HEK293 (cell line): ENCODE data around the gene ZNF236.
A peak's percentile ranks its signal among the peaks of the same experiment; 100 is the strongest.

Experiments
- CTCF ChIA-PET: fragments of 350-600 bp; formaldehyde crosslinking; extraction: SDS; loops from one replicate; lab custom pipeline; 2021; ENCODE audit warnings: antibody characterized with exemption; lab: Yijun Ruan, JAX
- POLR2A ChIA-PET: fragments of 300-600 bp; formaldehyde crosslinking; extraction: SDS; loops from one replicate; lab custom pipeline; 2020; ENCODE audit warnings: antibody characterized with exemption, inconsistent platforms; lab: Yijun Ruan, JAX
- H3K27ac ChIP-seq: fragments of 200-500 bp; sonication (Bioruptor generic); 2 replicates; pipeline ENCODE4 v1.5.1; 2014; ENCODE audit warnings: low read depth, low read length, control low read depth, inconsistent platforms; ENCODE audit errors: extremely low read depth
- H3K36me3 ChIP-seq, 2 experiments: fragments of 200-500 bp in 1 of 2; sonication (Bioruptor generic) in 1 of 2; 1 replicate in 1 of 2; 2 replicates in 1 of 2; pipeline ENCODE4 v1.5.1; 2014 to 2017; ENCODE audit warnings: inconsistent platforms in 2 of 2, low read length in 2 of 2; ENCODE audit not compliant: control insufficient read depth in 2 of 2, insufficient read depth in 1 of 2
- H3K4me1 ChIP-seq: fragments of 200-500 bp; sonication (Bioruptor generic); 2 replicates; pipeline ENCODE4 v1.5.1; 2014; ENCODE audit warnings: mild to moderate bottlenecking, low read length, inconsistent platforms; ENCODE audit not compliant: control insufficient read depth, insufficient read depth
- H3K4me3 ChIP-seq: 2 replicates; pipeline ENCODE4 v1.5.1; 2011; ENCODE audit warnings: low read depth, mild to moderate bottlenecking, control low read depth, low read length, moderate library complexity
- H3K9me3 ChIP-seq: fragments of 200-500 bp; sonication (Bioruptor generic); 2 replicates; pipeline ENCODE4 v1.5.1; 2014; ENCODE audit warnings: low read depth, low read length, inconsistent platforms; ENCODE audit not compliant: control insufficient read depth, insufficient read depth
- AEBP2 ChIP-seq: fragments of 450-650 bp; formaldehyde crosslinking; IDR thresholded peaks from 2 replicates; pipeline ENCODE4 v1.5.1; 2016; ENCODE audit warnings: missing biosample characterization, missing genetic modification characterization, borderline replicate concordance
- KLF7 ChIP-seq: fragments of 450-650 bp; formaldehyde crosslinking; IDR thresholded peaks from 2 replicates; pipeline ENCODE4 v1.5.1; 2016; ENCODE audit warnings: missing biosample characterization, missing genetic modification characterization, borderline replicate concordance
- KLF8 ChIP-seq: fragments of 450-650 bp; formaldehyde crosslinking; IDR thresholded peaks from 2 replicates; pipeline ENCODE4 v1.5.1; 2016; ENCODE audit warnings: missing biosample characterization, missing genetic modification characterization
- PRDM1 ChIP-seq: fragments of 450-650 bp; formaldehyde crosslinking; IDR thresholded peaks from 2 replicates; pipeline ENCODE4; 2016; ENCODE audit warnings: missing biosample characterization, missing genetic modification characterization
- ZEB2 ChIP-seq: fragments of 450-650 bp; formaldehyde crosslinking; IDR thresholded peaks from 2 replicates; pipeline ENCODE4 v1.5.1; 2016; ENCODE audit warnings: missing biosample characterization, missing genetic modification characterization
- ZFP69B ChIP-seq: fragments of 450-650 bp; formaldehyde crosslinking; IDR thresholded peaks from 2 replicates; pipeline ENCODE4 v1.5.1; 2016; ENCODE audit warnings: missing biosample characterization, missing genetic modification characterization
- ZNF121 ChIP-seq: fragments of 450-650 bp; formaldehyde crosslinking; IDR thresholded peaks from 2 replicates; pipeline ENCODE4 v1.5.1; 2016; ENCODE audit warnings: missing biosample characterization, missing genetic modification characterization
- ZNF2 ChIP-seq: fragments of 450-650 bp; formaldehyde crosslinking; IDR thresholded peaks from 2 replicates; pipeline ENCODE4 v1.5.1; 2016; ENCODE audit warnings: missing biosample characterization, missing genetic modification characterization
- ZNF202 ChIP-seq: fragments of 450-650 bp; formaldehyde crosslinking; IDR thresholded peaks from 2 replicates; pipeline ENCODE4 v1.5.1; 2016; ENCODE audit warnings: missing biosample characterization, missing genetic modification characterization, borderline replicate concordance
- ZNF274 ChIP-seq, 2 experiments: fragments of 200-500 bp in 1 of 2; fragments of 450-650 bp in 1 of 2; sonication (Bioruptor generic) in 1 of 2; formaldehyde crosslinking in 1 of 2; IDR thresholded peaks; 2 replicates each; pipeline versions ENCODE4 v1.5.1 to v1.6.1; 2014 to 2016; ENCODE audit warnings: borderline replicate concordance in 1 of 2, inconsistent platforms in 1 of 2, low read length in 1 of 2, missing biosample characterization in 1 of 2, missing genetic modification characterization in 1 of 2
- ZNF366 ChIP-seq: fragments of 450-650 bp; formaldehyde crosslinking; conservative IDR thresholded peaks from 2 replicates; pipeline ENCODE4 v1.5.1; 2016; ENCODE audit warnings: missing biosample characterization, missing genetic modification characterization
- ZNF518A ChIP-seq: fragments of 450-650 bp; formaldehyde crosslinking; conservative IDR thresholded peaks from 2 replicates; pipeline ENCODE4 v1.5.1; 2016; ENCODE audit warnings: low read depth, missing biosample characterization, missing genetic modification characterization
- ZNF549 ChIP-seq: fragments of 450-650 bp; IDR thresholded peaks from 2 replicates; pipeline ENCODE4 v1.5.1; 2018; ENCODE audit warnings: missing biosample characterization, missing genetic modification characterization, mild to moderate bottlenecking, inconsistent platforms, moderate library complexity
- ZNF600 ChIP-seq: fragments of 450-650 bp; formaldehyde crosslinking; IDR thresholded peaks from 2 replicates; pipeline ENCODE4 v1.5.1; 2016; ENCODE audit warnings: missing biosample characterization, missing genetic modification characterization
- ZNF704 ChIP-seq: fragments of 450-650 bp; formaldehyde crosslinking; IDR thresholded peaks from 2 replicates; pipeline ENCODE4 v1.5.1; 2016; ENCODE audit warnings: missing biosample characterization, missing genetic modification characterization
- ZNF785 ChIP-seq: fragments of 450-650 bp; formaldehyde crosslinking; IDR thresholded peaks from 2 replicates; pipeline ENCODE4 v1.5.1; 2016; ENCODE audit warnings: missing biosample characterization, missing genetic modification characterization
- ZSCAN16 ChIP-seq: fragments of 450-650 bp; formaldehyde crosslinking; IDR thresholded peaks from 2 replicates; pipeline ENCODE4 v1.5.1; 2016; ENCODE audit warnings: missing biosample characterization, missing genetic modification characterization
- ZSCAN23 ChIP-seq: fragments of 450-650 bp; formaldehyde crosslinking; IDR thresholded peaks from 2 replicates; pipeline ENCODE4 v1.5.1; 2016; ENCODE audit warnings: missing biosample characterization, missing genetic modification characterization
- TF ChIP-seq, protein P1 (sequence below): fragments of 450-650 bp; formaldehyde crosslinking; IDR thresholded peaks from 2 replicates; pipeline ENCODE4 v1.5.1; 2016; ENCODE audit warnings: missing biosample characterization, missing genetic modification characterization
- TF ChIP-seq, protein P2 (sequence below): sonication (generic); formaldehyde crosslinking; IDR thresholded peaks from 2 replicates; pipeline ENCODE4 v1.8.1; 2022; ENCODE audit warnings: mild to moderate bottlenecking, moderate library complexity, missing genetic modification reagents

Gene ZNF236

DNA sequence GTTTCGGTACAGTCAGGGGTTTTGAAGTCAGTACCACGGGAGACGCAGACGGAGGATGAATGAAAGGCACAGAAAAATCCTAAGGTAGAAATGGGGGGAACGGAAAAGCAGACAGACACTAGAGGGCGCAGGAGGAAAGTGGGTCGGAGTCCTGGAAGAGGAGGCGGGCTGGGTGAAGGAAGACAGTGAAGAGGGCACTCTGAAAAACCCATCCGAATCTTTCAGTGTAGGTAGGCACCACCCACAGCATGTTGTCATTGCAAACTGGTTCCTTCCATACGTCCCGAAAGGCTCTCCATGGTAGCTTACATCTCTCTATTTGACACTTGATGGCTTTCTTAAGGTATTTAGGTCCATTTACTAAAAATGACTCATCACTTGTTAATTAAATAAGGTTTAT is 18.5 kb upstream of the ZNF236 start (continued):
- TF ChIP-seq ZNF121 (no peak), ZSCAN16 (tag by site-specific recombination) (no peak), ZEB2 (tag by site-specific recombination) (0 out of 2 replicates have a peak, but pooled peaks have one; percentile 57), ZNF600 (tag by site-specific recombination) (peak; percentile 52), KLF8 (tag by site-specific recombination) (no peak), ZFP69B (tag by site-specific recombination) (peak; percentile 34; the same call in 1 of the 2 replicates), KLF7 (tag by site-specific recombination) (no peak), ZNF366 (tag by site-specific recombination) (peak; percentile 82), ZNF2 (tag by site-specific recombination) (0 out of 2 replicates have a peak, but pooled peaks have one; percentile 49), ZNF704 (no peak), ZNF785 (tag by site-specific recombination) (no peak), ZNF549 (tag by site-specific recombination) (no peak), AEBP2 (tag by site-specific recombination) (no peak), ZSCAN23 (tag by site-specific recombination) (no peak)
- TF ChIP-seq, protein P1, sequence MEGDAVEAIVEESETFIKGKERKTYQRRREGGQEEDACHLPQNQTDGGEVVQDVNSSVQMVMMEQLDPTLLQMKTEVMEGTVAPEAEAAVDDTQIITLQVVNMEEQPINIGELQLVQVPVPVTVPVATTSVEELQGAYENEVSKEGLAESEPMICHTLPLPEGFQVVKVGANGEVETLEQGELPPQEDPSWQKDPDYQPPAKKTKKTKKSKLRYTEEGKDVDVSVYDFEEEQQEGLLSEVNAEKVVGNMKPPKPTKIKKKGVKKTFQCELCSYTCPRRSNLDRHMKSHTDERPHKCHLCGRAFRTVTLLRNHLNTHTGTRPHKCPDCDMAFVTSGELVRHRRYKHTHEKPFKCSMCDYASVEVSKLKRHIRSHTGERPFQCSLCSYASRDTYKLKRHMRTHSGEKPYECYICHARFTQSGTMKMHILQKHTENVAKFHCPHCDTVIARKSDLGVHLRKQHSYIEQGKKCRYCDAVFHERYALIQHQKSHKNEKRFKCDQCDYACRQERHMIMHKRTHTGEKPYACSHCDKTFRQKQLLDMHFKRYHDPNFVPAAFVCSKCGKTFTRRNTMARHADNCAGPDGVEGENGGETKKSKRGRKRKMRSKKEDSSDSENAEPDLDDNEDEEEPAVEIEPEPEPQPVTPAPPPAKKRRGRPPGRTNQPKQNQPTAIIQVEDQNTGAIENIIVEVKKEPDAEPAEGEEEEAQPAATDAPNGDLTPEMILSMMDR (tag by site-specific recombination), result peak; percentile 90
- TF ChIP-seq, protein P2, sequence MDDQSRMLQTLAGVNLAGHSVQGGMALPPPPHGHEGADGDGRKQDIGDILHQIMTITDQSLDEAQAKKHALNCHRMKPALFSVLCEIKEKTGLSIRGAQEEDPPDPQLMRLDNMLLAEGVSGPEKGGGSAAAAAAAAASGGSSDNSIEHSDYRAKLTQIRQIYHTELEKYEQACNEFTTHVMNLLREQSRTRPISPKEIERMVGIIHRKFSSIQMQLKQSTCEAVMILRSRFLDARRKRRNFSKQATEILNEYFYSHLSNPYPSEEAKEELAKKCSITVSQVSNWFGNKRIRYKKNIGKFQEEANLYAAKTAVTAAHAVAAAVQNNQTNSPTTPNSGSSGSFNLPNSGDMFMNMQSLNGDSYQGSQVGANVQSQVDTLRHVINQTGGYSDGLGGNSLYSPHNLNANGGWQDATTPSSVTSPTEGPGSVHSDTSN (CRISPR knock-in tag), result no peak

DNA sequence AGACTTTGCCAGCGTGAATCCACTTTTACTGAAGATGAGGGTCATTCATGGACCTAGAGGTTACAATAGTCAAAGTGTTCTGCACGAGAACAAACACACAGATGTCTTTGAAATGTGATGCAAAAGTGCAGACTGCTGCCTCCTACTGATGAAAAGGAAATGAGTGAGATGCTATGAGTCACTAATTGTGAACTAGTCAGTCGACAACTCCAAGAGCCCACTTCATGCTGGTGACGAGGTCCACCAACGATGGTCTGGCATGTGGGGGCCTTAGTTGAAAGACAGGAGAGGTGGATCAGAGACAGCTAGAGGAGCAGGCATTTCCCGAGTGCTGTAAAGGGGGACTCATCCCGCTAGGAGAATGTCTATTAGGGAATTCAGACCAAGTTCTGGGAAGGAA is 17.1 kb upstream of the ZNF236 start:
- ChIA-PET CTCF (interaction anchor here (0.6 to 1.1 kb wide), 5 partner anchors 13 to 177 kb away, joined by 3 to 4 read pairs (median 3); no protein-coding TSS in a partner anchor), POLR2A (no interaction called here)
- no peak overlapping the region for H3K27ac ChIP-seq
- H3K36me3 ChIP-seq, result no peaks in the 10 kb centered on the region; a peak in 1 of 3 replicates
- H3K9me3 ChIP-seq, result no peaks in the 10 kb centered on the region
- 0 out of 2 replicates have a peak, but pooled peaks cover 3% of the 10 kb centered on the region for H3K4me1 ChIP-seq
- H3K4me3 ChIP-seq, result no peak overlapping the region
- TF ChIP-seq PRDM1 (tag by site-specific recombination) (peak; percentile 54; the same call in 1 of the 2 replicates), ZNF274 (IDR thresholded peaks at IDR 0.05; ENCODE audit: low read length) (no peak), ZNF274 (tag by site-specific recombination; IDR thresholded peaks at IDR 0.05; ENCODE audit: borderline replicate concordance) (no peak)

DNA sequence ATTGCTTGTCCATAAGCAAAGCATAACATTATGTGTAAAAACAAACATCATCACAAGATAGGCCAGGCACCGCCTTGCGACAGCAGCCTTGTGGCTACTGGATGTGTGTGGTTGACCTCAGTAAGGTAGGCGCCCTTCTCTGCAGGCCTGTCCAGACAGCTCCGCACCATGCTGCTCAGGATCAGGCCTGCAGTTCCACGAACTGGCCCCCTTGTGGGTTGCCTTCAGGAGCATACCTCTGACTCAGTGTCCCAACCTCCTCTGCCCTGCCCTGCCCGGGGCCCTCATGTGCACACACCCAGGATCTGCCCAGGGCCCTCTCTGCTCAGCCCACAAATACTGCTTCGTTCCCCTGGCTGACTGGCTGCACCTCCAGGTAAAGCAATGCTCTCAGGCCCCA is 16.1 kb upstream of the ZNF236 start:
- CTCF ChIA-PET, result interaction anchor here (0.6 to 0.9 kb wide), 4 partner anchors 14 to 356 kb away, joined by 3 to 4 read pairs (median 3); no protein-coding TSS in a partner anchor
- no peaks in the 10 kb centered on the region; a peak in 1 of 3 replicates for H3K36me3 ChIP-seq
- H3K9me3 ChIP-seq, result no peaks in the 10 kb centered on the region
- 0 out of 2 replicates have a peak, but pooled peaks cover 3% of the 10 kb centered on the region for H3K4me1 ChIP-seq
- POLR2A ChIA-PET, result no interaction called here
- no peak overlapping the region for H3K27ac ChIP-seq
- H3K4me3 ChIP-seq, result no peak overlapping the region
- TF ChIP-seq ZNF518A (tag by site-specific recombination), result no peak
- TF ChIP-seq ZNF202 (tag by site-specific recombination), result no peak
